ENCODE data around the gene DARS1.
"Not testable (repeated sequence)": the region's sequence is repeated elsewhere in the genome, so short reads cannot be mapped to it uniquely, and the experiment has no call there.

The DARS1 gene

DNA sequence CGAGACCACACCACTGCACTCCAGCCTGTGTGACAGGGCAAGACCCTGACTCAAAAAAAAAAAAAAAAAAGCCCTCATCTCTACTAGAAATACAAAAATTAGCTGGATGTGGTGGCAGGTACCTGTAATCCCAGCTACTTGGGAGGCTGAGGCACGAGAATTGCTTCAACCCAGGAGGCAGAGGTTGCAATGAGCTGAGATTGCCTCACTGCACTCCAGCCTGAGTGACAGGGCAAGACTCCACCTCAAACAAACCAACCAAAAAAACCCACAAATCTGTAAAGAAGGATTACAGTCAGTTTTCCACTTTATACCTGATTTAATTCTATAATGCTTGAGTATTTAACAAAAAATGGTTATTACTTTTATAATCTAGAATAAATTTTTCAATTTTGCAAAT, 9.7 kb downstream of the DARS1 start:
- no peak for DNase-seq

GRCh38 chr2:135974036-135974435, 11.4 kb downstream of the DARS1 start:
- no peak for DNase-seq

- no peak for DNase-seq
These were observed 15.6 kb downstream of the DARS1 start for GRCh38 chr2:135969655-135970387.

- no peak for DNase-seq
These were observed 19.7 kb downstream of the DARS1 start for GRCh38 chr2:135965756-135966155.

DNA sequence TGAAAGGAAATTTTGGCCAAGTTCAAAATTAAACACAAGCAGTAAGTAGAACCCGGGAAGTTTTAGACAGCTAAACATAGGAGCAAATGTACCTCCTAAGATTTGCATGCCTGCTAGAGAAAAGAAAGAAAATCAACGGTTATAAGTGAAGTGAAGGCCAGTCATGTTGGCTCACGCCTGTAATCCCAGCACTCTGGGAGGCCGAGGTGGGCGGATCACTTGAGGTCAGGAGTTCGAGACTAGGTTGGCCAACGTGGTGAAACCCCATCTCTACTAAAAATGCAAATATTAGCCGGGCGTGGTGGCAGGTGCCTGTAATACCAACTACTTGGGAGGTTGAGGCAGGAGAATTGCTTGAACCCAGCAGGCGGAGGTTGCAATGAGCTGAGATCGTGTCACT, 21.0 kb downstream of the DARS1 start:
- DNase-seq = not testable (repeated sequence)

- no peak for DNase-seq
These were observed 21.6 kb downstream of the DARS1 start for GRCh38 chr2:135963841-135964240.

DNA sequence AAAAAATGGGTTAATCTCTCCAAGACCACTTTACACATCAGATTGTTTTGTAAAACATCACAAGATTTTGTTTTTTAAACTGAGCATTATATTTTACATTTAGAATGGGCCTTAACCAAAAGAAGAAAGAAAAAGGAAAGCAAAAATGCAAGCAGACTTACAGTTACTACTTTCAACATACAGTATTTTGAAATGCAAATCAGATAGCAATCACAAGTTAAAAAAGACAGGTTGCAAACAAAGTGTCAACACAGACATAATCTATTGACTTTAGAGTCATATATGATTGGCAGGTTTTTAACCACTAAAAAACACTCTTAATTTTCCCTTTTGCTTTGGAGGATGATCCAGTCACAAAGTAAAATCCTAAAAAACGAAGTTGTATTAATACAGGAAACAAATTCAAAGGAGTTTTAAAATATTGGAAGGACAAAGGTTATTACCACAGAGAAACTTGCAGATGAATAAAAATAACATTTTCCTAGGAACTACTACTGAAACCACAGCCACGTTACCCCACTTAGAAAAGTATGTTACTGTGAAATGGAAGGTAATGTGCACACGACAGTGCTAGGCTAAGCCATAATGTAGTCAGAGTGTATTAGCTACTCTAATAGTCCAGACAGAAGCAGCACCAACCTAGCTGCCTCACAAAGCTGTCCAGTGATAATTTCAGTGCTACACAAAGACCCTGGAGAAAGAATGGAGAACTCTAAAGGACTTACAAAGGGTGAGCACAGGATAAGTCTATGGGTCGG, 22.9 kb downstream of the DARS1 start:
- DNase-seq = peak; percentile 29

DNA sequence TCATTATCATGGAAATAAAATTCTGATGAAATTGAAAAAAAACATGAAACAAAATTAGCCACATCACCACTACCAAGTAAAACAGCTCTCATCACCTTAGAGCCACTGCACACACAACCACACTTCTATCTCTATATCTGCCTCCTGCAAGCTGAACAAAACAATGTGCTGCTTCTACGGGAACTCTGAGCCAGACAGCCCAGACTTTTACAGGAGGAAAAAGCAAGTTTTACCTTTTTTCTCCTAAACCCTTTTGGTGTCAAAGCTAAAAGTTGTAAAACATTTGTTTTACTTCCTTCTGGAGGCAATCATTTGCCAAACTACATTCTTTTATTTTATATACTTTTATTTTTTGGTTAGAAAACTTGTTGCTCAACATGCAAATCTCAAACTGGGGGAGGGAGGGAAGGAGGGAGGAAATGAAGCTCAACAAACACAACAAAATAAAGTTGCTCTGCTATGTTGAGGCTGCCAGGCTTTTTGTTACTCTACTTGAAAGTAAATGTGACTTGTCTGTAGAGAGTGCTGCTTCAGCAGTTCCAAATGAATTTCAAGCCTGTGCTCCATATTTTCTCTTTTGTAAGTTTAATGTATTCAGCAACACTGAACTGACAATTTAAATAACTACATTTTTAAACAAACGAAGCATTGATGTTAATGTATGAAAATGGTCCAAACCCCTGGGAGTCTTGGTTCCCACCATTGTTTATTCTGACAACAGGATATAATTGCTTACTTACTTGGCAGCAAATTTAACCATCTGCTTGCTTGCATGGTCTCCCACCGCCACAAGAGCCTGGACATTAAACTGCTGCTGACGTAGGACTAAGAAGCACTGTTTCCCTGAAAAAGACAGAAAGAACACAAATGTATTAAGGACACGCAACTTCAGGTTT, 24.5 kb downstream of the DARS1 start:
- peak; percentile 91 for DNase-seq

GRCh38 chr2:135960150-135960549, 25.3 kb downstream of the DARS1 start:
- DNase-seq = no peak

- not testable (repeated sequence) for DNase-seq
These were observed 26.5 kb downstream of the DARS1 start for GRCh38 chr2:135958927-135959326.

GRCh38 chr2:135954020-135954601, 31.3 kb downstream of the DARS1 start:
- DNase-seq = no peak

DNA sequence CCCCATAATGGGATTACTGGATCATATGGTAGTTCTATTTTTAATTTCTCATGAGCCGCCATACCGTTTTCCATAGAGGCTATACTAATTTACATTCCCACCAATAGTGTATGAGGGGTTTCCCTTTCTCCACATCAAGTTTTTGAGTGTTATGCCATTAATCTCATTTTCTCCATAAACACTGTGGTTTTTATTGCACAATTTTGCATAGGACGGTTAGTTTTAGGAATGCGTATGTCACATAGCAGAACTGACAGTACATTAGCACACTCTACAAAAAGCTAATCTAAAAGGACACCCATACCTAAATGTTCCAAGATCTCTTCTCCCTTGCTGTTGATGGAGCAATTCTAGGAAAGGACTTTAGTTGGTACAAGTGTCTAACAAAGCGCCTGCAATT, 32.5 kb downstream of the DARS1 start:
- DNase-seq = no peak

DNA sequence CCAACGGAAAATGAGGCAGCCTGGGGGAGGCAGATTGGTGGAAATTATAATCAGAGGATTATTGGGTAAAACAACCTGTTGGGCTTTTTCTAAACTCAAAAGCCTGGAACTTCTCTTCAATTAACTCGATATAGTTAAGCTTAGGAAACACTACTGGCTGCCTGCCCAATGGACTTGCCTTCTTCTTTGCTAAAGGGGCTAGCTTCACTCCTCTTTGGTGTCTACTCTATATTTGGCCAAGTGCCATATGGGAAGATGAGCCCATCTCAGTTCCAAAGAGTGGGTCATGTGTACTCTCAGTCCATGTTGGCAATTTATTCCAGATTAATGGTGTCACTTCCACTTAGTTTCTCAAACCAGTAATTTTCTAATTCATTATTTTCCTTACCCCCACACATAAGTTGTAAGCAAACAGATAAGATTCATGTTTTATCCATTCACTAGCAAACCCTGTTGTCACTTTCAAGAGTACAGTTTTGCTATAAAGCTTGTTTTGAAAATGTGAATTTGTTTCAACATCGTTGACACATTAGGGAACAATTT, 34.3 kb downstream of the DARS1 start:
- peak; percentile 82 for DNase-seq

- peak; percentile 50 for DNase-seq
These were observed 35.8 kb downstream of the DARS1 start for GRCh38 chr2:135949451-135950234.

DNA sequence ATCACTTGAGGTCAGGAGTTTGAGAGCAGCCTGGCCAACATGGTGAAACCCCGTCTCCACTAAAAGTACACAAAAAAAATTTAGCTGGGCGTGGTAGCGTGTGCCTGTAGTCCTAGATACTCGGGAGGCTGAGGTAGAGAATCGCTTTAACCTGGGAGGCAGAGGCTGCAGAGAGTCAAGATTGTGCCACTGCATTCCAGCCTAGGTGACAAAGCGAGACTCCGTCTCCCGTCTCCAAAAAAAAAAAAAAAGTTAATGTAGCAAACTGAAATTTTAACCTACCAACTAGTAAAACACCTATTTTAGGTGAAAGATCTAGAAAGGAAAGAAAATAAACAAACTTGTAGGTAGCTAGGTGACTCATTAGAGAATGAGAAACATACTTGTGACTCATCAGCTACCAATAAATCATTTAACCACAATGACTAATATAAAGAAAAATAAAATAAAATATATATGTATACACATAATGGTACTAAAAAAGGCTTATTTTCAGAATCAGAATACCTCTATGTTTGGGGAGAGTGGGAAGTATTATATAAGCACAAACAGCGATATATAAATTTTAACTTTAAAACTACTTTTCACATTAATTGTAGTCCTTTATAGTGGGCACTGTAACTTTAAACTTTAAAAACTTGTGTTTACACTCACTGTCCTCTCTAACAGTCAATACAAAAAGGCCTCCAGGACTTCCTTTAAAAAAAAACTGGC, 36.6 kb downstream of the DARS1 start:
- peak; percentile 20 for DNase-seq

DNA sequence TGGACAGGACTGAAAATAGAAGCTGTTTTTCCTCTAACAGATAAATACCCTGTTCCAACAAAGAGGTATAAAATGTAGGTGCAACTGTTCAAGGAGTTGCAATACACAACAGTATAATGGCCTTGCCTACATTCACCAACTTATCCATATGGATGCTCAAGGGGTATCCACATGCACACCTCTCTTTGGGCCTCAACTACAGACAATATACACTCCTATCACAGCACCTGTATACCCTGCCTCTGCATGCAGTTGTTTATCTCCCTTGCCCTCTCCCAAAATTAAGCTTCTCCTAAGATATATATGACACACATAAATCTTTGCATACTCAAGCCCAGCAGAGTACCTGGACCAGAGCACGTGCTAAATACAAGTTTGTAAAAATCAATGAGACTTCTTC, 37.3 kb downstream of the DARS1 start:
- DNase-seq = no peak

GRCh38 chr2:135947483-135947882, 37.9 kb downstream of the DARS1 start:
- DNase-seq = no peak

DNA sequence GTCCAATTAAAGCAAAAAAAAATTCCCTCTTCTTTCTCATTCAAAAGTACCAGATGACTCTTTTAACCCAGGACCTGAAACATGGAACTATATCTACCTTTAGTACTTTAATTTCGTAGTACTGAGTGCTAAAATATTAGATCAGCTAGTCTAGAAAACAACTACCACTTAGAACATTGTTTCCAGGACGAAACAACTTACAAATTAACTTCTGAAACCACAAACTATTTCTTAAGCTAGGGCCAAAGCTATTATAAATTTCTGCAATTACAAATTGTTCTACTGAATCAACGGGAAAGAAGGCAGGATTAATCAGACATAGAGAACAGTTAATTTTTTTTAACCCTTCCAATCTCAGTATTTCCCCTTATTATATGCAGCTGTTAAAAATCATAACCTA, 39.9 kb downstream of the DARS1 start:
- no peak for DNase-seq

GRCh38 chr2:135944625-135945024, 40.8 kb downstream of the DARS1 start:
- no peak for DNase-seq

DNA sequence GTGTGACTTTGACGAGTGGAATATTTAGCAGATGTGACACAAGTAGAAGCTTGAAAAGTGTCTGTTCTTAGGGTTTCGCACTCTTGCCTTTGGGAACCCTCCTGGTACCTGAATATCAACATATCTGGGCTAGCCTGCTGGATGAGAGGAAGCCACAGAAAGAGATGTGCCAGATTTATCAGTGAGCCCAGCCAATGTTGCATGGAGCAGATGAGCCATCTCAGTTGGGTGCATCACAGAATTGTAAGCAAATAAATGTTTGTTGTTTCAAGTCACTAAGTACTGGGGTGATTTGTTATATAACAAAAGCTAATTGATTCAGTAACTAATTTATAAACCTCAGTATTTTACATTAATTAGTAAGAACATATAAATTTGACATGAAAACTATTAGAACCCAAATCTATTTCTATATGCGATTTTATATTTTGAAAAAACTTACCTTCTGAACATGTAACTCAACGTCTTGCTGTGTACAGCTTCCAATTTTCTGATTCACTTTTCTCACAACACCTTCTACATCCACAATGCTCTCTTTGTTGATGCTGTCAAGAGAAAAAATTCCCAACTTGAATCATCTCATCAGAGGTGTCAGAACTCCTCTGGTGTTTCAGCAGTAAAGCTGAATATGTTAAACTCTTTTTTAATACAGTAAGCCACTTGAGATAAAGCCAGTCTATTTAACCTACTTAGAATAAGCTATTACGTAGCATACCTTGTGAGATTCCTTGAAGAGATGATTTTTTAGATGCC, 42.3 kb downstream of the DARS1 start:
- no peak for DNase-seq

Data from NCI-H69 (cell line).